ENCODE data around the gene IL17B.

The IL17B gene

GRCh38 chr5:149419859-149420544 is 40.9 kb upstream of the IL17B start:
- DNase-seq (ENCODE audit: low read depth in 2 of 2), result peak; percentile 71 to 75
- no peak overlapping the region for H3K4me3 ChIP-seq (replicated peaks in 1 of 2; ENCODE audit: low read depth in 2 of 2, low read length in 2 of 2)
- TF ChIP-seq CTCF (IDR thresholded peaks at IDR 0.05; ENCODE audit: low read depth, low read length), result no peak

- no peak overlapping the region for H3K4me3 ChIP-seq (replicated peaks in 1 of 2; ENCODE audit: low read depth in 2 of 2, low read length in 2 of 2)
- TF ChIP-seq CTCF (IDR thresholded peaks at IDR 0.05; ENCODE audit: low read depth, low read length), result no peak
Observed at GRCh38 chr5:149419532-149419858, 40.4 kb upstream of the IL17B start.

GRCh38 chr5:149418910-149419531 is 39.9 kb upstream of the IL17B start:
- no peak for TF ChIP-seq CTCF (IDR thresholded peaks at IDR 0.05; ENCODE audit: low read depth, low read length)
- DNase-seq (ENCODE audit: low read depth in 2 of 2), result peak in 1 of 2 donors; percentile 22
- H3K4me3 ChIP-seq (replicated peaks in 1 of 2; ENCODE audit: low read depth in 2 of 2, low read length in 2 of 2), result no peak overlapping the region

More at GRCh38 chr5:149419532-149419858, 40.4 kb upstream of the IL17B start:
- no peak for DNase-seq (ENCODE audit: low read depth in 2 of 2)

- DNase-seq (ENCODE audit: low read depth in 2 of 2), result peak in 1 of 2 donors; percentile 15
- no peak overlapping the region for H3K4me3 ChIP-seq (replicated peaks in 1 of 2; ENCODE audit: low read depth in 2 of 2, low read length in 2 of 2)
- no peak for TF ChIP-seq CTCF (IDR thresholded peaks at IDR 0.05; ENCODE audit: low read depth, low read length)
Observed at GRCh38 chr5:149417711-149418368, 38.7 kb upstream of the IL17B start.

- DNase-seq (ENCODE audit: low read depth in 2 of 2), result peak; percentile 28 to 56
- no peak overlapping the region for H3K4me3 ChIP-seq (replicated peaks in 1 of 2; ENCODE audit: low read depth in 2 of 2, low read length in 2 of 2)
- no peak for TF ChIP-seq CTCF (IDR thresholded peaks at IDR 0.05; ENCODE audit: low read depth, low read length)
Observed at GRCh38 chr5:149416987-149417710, 38.1 kb upstream of the IL17B start.

GRCh38 chr5:149415066-149415967 is 36.2 kb upstream of the IL17B start:
- H3K4me3 ChIP-seq (replicated peaks in 1 of 2; ENCODE audit: low read depth in 2 of 2, low read length in 2 of 2), result no peak overlapping the region
- TF ChIP-seq CTCF (IDR thresholded peaks at IDR 0.05; ENCODE audit: low read depth, low read length), result no peak
- DNase-seq (ENCODE audit: low read depth in 2 of 2), result peak in 1 of 2 donors; percentile 44
